ENCODE results near the gene SLC5A6.

SLC5A6 gene

GRCh38 chr2:27170581-27171337 is 41.3 kb downstream of the SLC5A6 start:
- no peak for DNase-seq

- DNase-seq: no peak
Measured at GRCh38 chr2:27164960-27165763, 46.9 kb downstream of the SLC5A6 start.

- no peak for DNase-seq
Measured at GRCh38 chr2:27162151-27163121, 49.6 kb downstream of the SLC5A6 start.

- DNase-seq: no peak
Measured at GRCh38 chr2:27160191-27160590, 51.9 kb downstream of the SLC5A6 start.

- no peak for DNase-seq
Measured at GRCh38 chr2:27159271-27159670, 52.8 kb downstream of the SLC5A6 start.

- no peak for DNase-seq
Measured at GRCh38 chr2:27158468-27158867, 53.6 kb downstream of the SLC5A6 start.

- DNase-seq: no peak
Measured at GRCh38 chr2:27155069-27155520, 57.0 kb downstream of the SLC5A6 start.

GRCh38 chr2:27154488-27154887 is 57.6 kb downstream of the SLC5A6 start:
- DNase-seq: no peak

GRCh38 chr2:27152796-27153464 is 59.1 kb downstream of the SLC5A6 start:
- DNase-seq: no peak

- no peak for DNase-seq
Measured at GRCh38 chr2:27152102-27152795, 59.8 kb downstream of the SLC5A6 start.

GRCh38 chr2:27150639-27151230 is 61.3 kb downstream of the SLC5A6 start:
- no peak for DNase-seq
